IPS DF 6.9 (cell line): ENCODE results near the gene TTC14.
"Not testable (repeated sequence)": the region's sequence is repeated elsewhere in the genome, so short reads cannot be mapped to it uniquely, and the experiment has no call there.

Source experiments
- DNase-seq: peaks from one replicate; pipeline ENCODE4 v3.0.0-alpha.2; 2013; ENCODE audit warnings: low read depth, low spot score
- H3K27ac ChIP-seq: one replicate; pipeline ENCODE4 v1.5.1; 2013; ENCODE audit warnings: low read length, control low read depth
- H3K27me3 ChIP-seq: 2 replicates; pipeline ENCODE4 v1.6.1; 2013; ENCODE audit warnings: mild to moderate bottlenecking, low read length; ENCODE audit not compliant: control insufficient read depth, insufficient read depth
- H3K36me3 ChIP-seq: 2 replicates; pipeline ENCODE4 v1.6.1; 2013; ENCODE audit warnings: low read length; ENCODE audit not compliant: control insufficient read depth, insufficient read depth
- H3K4me1 ChIP-seq: 2 replicates; pipeline ENCODE4 v1.6.1; 2013; ENCODE audit warnings: low read length; ENCODE audit not compliant: control insufficient read depth, insufficient read depth
- H3K4me3 ChIP-seq: 2 replicates; pipeline ENCODE4 v1.5.1; 2013; ENCODE audit warnings: mild to moderate bottlenecking, low read length
- H3K9me3 ChIP-seq: 2 replicates; pipeline ENCODE4 v1.6.1; 2013; ENCODE audit warnings: low read length, inconsistent platforms; ENCODE audit not compliant: control insufficient read depth, insufficient read depth
- WGBS: extraction: QIAGEN DNeasy Blood & Tissue Kit; methylation state at CpG from one replicate; pipeline ENCODE4 v1.1.7; 2013; ENCODE audit warnings: mixed read lengths, missing lambda C conversion rate; ENCODE audit not compliant: insufficient read length, insufficient coverage; 5-methylcytosine and 5-hydroxymethylcytosine counted together

The TTC14 gene

GRCh38 chr3:180601688-180602666 is at the start of gene TTC14:
TTC14 (plus strand) TSS chr3:180602163; CDS start chr3:180602262, 99 bp downstream.
- Histone ChIP-seq H3K27ac (no peak within 1 kb of the TSS), H3K4me3 (peak within 1 kb of the TSS; percentile 82), H3K27me3 (no peaks in the 10 kb centered on the region), H3K9me3 (no peaks in the 10 kb centered on the region), H3K4me1 (no peaks in the 10 kb centered on the region; the same call in 1 of the 2 replicates), H3K36me3 (no peaks in the 10 kb centered on the region; the same call in 1 of the 2 replicates)
- DNase-seq = peak; percentile 82
- no CpG with 5 or more reads among the region's 70 CpGs for WGBS

GRCh38 chr3:180563406-180563805 is 38.6 kb upstream of the TTC14 start:
- Histone ChIP-seq H3K27me3 (no peaks in the 10 kb centered on the region), H3K27ac (no peak overlapping the region), H3K36me3 (no peaks in the 10 kb centered on the region), H3K4me3 (no peak overlapping the region), H3K9me3 (no peaks in the 10 kb centered on the region), H3K4me1 (no peaks in the 10 kb centered on the region)
- no peak for DNase-seq
- no CpG with 5 or more reads among the region's 4 CpGs for WGBS

GRCh38 chr3:180564676-180565075 is 37.3 kb upstream of the TTC14 start:
- no peaks in the 10 kb centered on the region for H3K4me1 ChIP-seq
- H3K4me3 ChIP-seq = no peak overlapping the region
- no peak for DNase-seq
- H3K36me3 ChIP-seq = no peaks in the 10 kb centered on the region
- no peak overlapping the region for H3K27ac ChIP-seq
- H3K9me3 ChIP-seq = no peaks in the 10 kb centered on the region
- no CpG with 5 or more reads among the region's 2 CpGs for WGBS
- no peaks in the 10 kb centered on the region for H3K27me3 ChIP-seq

- Histone ChIP-seq H3K4me1 (no peaks in the 10 kb centered on the region), H3K4me3 (no peak overlapping the region), H3K27ac (no peak overlapping the region), H3K36me3 (no peaks in the 10 kb centered on the region), H3K9me3 (no peaks in the 10 kb centered on the region), H3K27me3 (no peaks in the 10 kb centered on the region)
- DNase-seq = no peak
- no CpG with 5 or more reads among the region's 4 CpGs for WGBS
These were observed 31.7 kb upstream of the TTC14 start for GRCh38 chr3:180570238-180570637.

- DNase-seq = no peak
- H3K4me3 ChIP-seq = no peak overlapping the region
- no CpG with 5 or more reads among the region's 6 CpGs for WGBS
- no peaks in the 10 kb centered on the region for H3K27me3 ChIP-seq
- no peak overlapping the region for H3K27ac ChIP-seq
- H3K4me1 ChIP-seq = no peaks in the 10 kb centered on the region
- H3K36me3 ChIP-seq = no peaks in the 10 kb centered on the region
- no peaks in the 10 kb centered on the region for H3K9me3 ChIP-seq
These were observed 29.9 kb upstream of the TTC14 start for GRCh38 chr3:180571831-180572598.

GRCh38 chr3:180575571-180575970 is 26.4 kb upstream of the TTC14 start:
- Histone ChIP-seq H3K4me1 (no peaks in the 10 kb centered on the region), H3K27me3 (no peaks in the 10 kb centered on the region), H3K4me3 (no peak overlapping the region), H3K36me3 (no peaks in the 10 kb centered on the region), H3K9me3 (no peaks in the 10 kb centered on the region), H3K27ac (no peak overlapping the region)
- no peak for DNase-seq
- WGBS = no CpG with 5 or more reads among the region's 3 CpGs

GRCh38 chr3:180580934-180581333 is 21.0 kb upstream of the TTC14 start:
- DNase-seq = no peak
- Histone ChIP-seq H3K36me3 (no peaks in the 10 kb centered on the region), H3K9me3 (no peaks in the 10 kb centered on the region), H3K27ac (no peak overlapping the region), H3K27me3 (no peaks in the 10 kb centered on the region), H3K4me3 (no peak overlapping the region), H3K4me1 (no peaks in the 10 kb centered on the region)
- WGBS = no CpG with 5 or more reads among the region's 1 CpG

- Histone ChIP-seq H3K4me3 (no peak overlapping the region), H3K4me1 (no peaks in the 10 kb centered on the region), H3K27ac (no peak overlapping the region), H3K36me3 (no peaks in the 10 kb centered on the region), H3K27me3 (no peaks in the 10 kb centered on the region), H3K9me3 (no peaks in the 10 kb centered on the region)
- no CpG with 5 or more reads among the region's 23 CpGs for WGBS
- no peak for DNase-seq
These were observed 11.6 kb upstream of the TTC14 start for GRCh38 chr3:180590396-180590795.

- H3K4me3 ChIP-seq, H3K4me1 ChIP-seq, DNase-seq, H3K27ac ChIP-seq, H3K36me3 ChIP-seq, H3K9me3 ChIP-seq, H3K27me3 ChIP-seq: not testable (repeated sequence)
- WGBS = no CpG with 5 or more reads among the region's 7 CpGs
These were observed 8.3 kb upstream of the TTC14 start for GRCh38 chr3:180593631-180594030.

- Histone ChIP-seq H3K4me1 (no peaks in the 10 kb centered on the region), H3K27me3 (no peaks in the 10 kb centered on the region), H3K4me3 (no peak overlapping the region), H3K9me3 (no peaks in the 10 kb centered on the region), H3K27ac (no peak overlapping the region), H3K36me3 (no peaks in the 10 kb centered on the region)
- DNase-seq = no peak
- WGBS = no CpG with 5 or more reads among the region's 2 CpGs
These were observed 7.1 kb upstream of the TTC14 start for GRCh38 chr3:180594631-180595558.
